ENCODE data around the gene FGR. TPM values are rescaled to one million over a fixed set of nuclear protein-coding genes. Genes with fewer than 3 reads are reported as not detected.

Gene FGR
- total and polyA plus RNA-seq, 2 of the 13 experiments (the other 11 are each of a cell fraction or from before 2014, with no cell fraction given), result not detected

GRCh38 chr1:27574871-27575831 is 59.8 kb downstream of the FGR start (continued):
- peak; percentile 36 for TF ChIP-seq AGO2 (optimal IDR thresholded peaks at IDR 0.05; ENCODE audit: low read depth, low read length)
- TF ChIP-seq HINFP (CRISPR knock-in tag; IDR thresholded peaks at IDR 0.05; ENCODE audit: low read depth), result no peak
- no peak for TF ChIP-seq SALL2 (CRISPR knock-in tag; IDR thresholded peaks at IDR 0.05)
- TF ChIP-seq RBFOX2 (IDR thresholded peaks at IDR 0.05; ENCODE audit: low read depth, low read length), result peak; percentile 58
- 0 out of 2 replicates have a peak, but pooled peaks have one; percentile 4 for TF ChIP-seq FOXO4 (CRISPR knock-in tag; conservative IDR thresholded peaks at IDR 0.05)
- TF ChIP-seq SRY (CRISPR knock-in tag; IDR thresholded peaks at IDR 0.05), result no peak
- TF ChIP-seq HNRNPK (IDR thresholded peaks at IDR 0.05; ENCODE audit: low read depth, low read length, poor library complexity, severe bottlenecking), result peak; percentile 7
- peak; percentile 39; the same call in 1 of the 2 replicates for TF ChIP-seq SP4 (CRISPR knock-in tag; IDR thresholded peaks at IDR 0.05)
- no peak for TF ChIP-seq ZNF766 (CRISPR knock-in tag; IDR thresholded peaks at IDR 0.05; ENCODE audit: borderline replicate concordance)
- no peak for TF ChIP-seq HMG20A (CRISPR knock-in tag; IDR thresholded peaks at IDR 0.05; ENCODE audit: borderline replicate concordance)
- no peak for TF ChIP-seq BRF2 (CRISPR knock-in tag; IDR thresholded peaks at IDR 0.05)
- 0 out of 2 replicates have a peak, but pooled peaks have one; percentile 28 for TF ChIP-seq ZNF543 (CRISPR knock-in tag; IDR thresholded peaks at IDR 0.05)
- TF ChIP-seq ZBTB33 (CRISPR knock-in tag; IDR thresholded peaks at IDR 0.05), result peak; percentile 72
- peak; percentile 76; the same call in 1 of the 2 replicates for TF ChIP-seq ZNF235 (CRISPR knock-in tag; IDR thresholded peaks at IDR 0.05; ENCODE audit: borderline replicate concordance)
